Stimulated activated CD4-positive, alpha-beta T cell treated with anti-CD3 and anti-CD28 coated beads, TNF-alpha, amount 100 ng/mL, for 24 hours (primary cell): ENCODE measurements around the gene COPZ1.

Experiments used
- DNase-seq, 3 experiments: peaks; one replicate each; pipeline ENCODE4 v3.0.0-alpha.2; 2020; ENCODE audit warnings: low read depth in 3 of 3

The COPZ1 gene

DNA sequence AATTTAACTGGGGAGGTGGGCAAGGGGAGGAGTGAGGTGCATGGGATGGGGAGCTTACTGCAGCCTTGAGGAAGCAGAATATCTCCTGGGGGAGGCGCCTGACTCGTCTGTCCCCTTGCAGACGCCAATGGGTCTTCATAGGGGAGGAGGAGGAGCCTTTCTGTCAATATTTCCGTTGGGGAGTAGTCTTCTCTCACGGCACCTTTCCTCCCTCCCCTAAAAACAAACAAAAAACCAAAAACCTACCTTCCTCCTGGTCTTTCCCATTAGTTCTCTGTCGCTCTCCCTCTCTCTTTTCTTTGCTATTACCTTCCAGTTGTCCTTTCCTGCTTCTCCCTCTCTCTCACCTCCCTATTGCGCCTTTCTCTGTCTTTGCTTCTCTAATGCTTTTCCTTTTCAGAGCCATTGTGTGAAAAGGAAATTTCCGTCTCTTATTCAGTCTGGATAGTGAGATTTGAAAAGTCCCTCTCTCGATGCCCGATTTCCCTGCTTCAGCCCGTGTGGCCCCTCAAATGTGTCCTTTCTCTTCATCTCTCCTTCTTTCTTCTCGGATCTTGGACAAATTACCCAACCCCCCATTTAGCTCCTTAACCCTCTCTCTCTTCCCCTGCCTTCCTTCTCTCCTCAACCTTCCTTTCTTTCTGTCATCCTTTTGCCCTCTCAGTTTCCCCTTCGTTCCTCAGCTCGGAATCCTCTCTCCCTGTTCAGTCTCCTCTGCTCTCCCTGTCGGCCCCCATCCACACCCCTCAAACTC, 33.4 kb downstream of the COPZ1 start:
- peak in 1 of 3 experiments; percentile 43 for DNase-seq

GRCh38 chr12:54358945-54359761, 34.2 kb downstream of the COPZ1 start:
- peak; percentile 86 to 89 (median 88) for DNase-seq

DNA sequence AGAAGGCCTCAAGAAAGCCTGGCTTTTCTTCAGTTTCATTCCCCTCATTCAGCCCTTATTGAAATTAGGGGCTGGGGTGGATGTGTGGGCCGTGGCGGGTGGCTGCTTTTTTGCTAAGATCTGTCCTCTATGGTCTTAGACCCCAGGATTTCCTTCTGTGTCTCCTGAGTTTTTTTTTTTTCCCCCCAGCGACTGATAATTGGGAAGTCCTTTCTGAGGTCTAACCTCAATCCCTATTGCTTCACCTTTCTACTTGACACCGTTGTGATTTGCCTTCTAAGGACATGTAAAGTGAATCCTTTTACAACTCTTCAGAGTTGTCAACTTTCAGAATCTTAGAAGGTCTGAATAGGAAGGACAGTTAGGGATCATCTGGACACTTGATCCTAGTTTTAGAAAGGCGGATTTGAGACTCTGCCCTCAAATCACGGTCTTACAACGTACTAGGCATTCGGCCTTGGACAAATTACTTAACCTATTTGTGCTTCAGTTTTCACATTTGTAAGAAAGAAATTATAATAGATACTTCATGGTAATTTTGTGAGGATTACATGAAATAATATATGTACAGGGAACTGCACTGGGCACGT, 34.9 kb downstream of the COPZ1 start:
- no peak for DNase-seq

DNA sequence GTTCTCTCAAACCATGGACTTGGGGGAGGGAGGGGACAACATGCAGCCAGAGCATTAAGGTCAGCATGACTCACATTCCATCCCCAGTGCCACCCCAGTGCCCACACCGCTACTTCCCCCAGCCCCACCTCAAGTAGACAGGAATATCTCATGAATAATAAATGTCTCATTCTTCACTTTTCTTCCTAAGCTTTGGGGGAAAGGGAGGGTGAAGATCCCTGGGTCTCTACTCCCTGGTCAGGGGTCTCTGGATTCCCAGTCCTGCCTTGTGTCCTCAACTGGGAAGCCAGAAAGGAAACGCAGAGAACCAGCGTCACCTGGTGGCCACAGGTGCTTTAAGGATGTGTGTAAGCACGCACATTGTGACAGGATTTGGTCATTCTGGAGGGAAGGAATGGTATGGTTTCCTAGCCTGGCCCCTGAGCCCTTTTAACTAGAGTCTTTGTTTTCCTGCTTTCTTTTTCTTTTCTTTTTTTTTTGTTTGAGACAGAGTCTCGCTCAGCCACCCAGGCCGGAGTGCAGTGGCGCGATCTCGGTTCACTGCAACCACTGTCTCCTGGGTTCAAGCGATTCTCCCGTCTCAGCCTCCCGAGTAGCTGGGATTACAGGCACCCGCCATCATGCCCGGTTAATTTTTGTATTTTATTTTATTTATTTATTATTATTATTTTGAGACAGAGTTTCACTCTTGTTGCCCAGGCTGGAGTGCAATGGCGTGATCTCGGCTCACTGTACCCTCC, 36.0 kb downstream of the COPZ1 start:
- DNase-seq: peak; percentile 28 to 58 (median 34)

DNA sequence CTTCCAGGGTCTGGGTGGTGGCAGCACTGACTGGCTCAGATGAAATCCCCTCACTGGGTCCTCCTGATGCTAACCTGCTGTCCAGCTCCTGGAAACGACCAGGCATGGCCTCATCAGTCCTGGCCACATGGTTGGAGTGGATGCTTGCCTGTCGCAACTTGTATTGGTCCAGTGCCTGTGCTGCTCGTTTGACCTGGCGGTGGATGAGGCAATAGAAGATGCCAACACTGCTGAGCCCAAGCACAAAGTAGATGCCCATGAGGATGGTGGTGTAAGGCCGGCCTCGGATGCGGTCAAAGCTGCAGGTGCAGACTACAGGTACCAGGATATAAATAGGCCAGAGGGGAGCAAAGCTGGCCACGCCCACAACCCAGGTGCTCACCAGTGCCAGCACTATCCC, 38.1 kb downstream of the COPZ1 start:
- no peak for DNase-seq

DNA sequence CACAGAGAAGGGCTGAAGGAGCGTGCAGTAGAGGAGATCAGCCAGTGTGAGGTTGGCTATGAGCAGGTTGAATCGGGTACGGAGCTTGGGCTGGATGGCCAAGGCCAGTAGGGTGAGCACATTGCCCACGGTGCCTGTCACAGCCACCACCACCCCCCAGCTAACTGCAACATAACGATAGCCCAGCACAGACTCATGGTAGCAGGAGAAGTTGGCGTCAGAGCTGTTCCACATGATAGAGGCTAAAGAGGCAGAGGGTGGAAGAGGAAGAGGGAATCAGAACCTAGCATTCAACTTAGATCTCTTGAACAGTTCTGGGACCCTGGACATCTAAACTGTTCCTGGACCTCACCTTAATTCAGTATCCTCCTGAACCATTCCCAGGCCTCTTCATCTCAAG, 38.7 kb downstream of the COPZ1 start:
- DNase-seq: no peak

- no peak for DNase-seq
These were observed 39.5 kb downstream of the COPZ1 start, which contains the start of gene GPR84 for GRCh38 chr12:54364413-54364812. GPR84 (minus strand) TSS chr12:54364486; CDS start chr12:54363851, 635 bp downstream.

DNA sequence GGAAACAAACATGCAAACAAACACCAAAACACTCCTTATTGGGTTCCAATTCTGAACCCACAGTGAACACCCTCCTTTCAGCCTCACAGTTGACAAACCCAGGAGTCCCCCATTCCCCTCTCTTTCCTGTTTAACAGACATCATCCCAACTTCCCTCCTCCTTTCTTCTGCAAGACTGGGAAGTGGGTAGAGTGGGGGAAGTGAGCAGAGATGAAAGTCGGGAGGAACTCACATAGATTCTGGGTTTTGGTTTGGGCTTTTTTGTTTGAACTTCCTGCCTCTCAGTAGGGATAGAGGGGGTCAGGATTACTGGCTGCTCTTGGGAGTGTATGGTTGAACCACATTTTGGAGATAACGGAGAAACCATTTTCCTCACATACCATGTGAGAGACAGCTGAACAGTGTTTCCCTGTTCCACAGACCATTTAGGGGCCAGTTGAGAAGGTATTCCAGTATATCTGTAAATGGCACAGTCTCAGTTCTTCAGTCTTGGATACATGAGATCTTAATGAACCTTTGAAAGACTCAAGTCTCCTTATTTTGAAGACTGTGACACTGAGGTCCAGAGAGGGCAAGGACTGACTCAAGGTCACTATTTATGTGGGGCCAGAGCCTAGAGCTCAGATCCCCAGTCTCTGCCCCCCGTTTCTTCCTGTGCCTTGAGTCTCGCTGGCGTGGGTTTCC, 43.2 kb downstream of the COPZ1 start:
- no peak for DNase-seq

DNA sequence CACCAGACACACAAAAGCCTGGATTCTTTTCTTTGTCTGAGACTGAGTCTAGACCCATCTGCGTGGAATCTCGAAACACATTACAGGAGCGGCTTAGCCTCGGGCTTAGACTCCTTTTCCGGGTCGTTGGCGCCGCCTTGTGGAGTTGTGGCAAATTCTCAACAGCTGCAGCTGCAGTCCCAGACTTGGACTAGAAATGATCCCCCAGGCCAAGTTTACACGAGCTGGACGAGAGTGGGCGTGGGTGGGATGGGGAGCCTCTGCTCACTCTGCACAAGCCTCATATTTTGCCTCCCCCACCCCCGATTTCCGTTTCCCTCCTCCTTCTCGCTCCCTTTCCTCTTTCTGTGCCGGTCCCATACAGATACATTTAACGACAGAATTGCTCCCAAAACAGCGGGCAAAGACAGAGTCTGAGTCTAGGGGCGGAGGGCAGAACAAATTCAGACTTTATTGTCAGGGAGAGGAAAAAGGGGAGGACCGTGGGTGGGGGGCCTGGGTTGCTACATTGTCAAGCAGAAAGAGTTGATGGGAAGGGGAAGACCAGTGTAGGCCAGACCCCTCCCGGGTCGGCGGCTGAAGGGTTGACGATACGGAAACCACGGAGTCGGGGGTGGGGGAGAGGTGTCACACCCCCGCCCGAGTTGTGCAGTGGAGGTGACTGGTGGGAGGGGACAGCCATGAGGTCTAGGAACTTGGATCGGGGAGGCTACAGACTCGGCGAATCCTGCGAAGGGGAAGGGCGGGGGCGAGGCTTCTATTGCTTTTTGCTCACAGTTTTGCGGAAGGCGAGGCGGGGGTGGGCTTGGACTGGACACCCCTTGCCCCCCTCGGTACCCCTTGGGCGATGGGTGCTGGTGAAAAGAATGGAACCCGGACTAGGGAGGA, 44.0 kb downstream of the COPZ1 start:
- DNase-seq: peak; percentile 78 to 91 (median 87)

DNA sequence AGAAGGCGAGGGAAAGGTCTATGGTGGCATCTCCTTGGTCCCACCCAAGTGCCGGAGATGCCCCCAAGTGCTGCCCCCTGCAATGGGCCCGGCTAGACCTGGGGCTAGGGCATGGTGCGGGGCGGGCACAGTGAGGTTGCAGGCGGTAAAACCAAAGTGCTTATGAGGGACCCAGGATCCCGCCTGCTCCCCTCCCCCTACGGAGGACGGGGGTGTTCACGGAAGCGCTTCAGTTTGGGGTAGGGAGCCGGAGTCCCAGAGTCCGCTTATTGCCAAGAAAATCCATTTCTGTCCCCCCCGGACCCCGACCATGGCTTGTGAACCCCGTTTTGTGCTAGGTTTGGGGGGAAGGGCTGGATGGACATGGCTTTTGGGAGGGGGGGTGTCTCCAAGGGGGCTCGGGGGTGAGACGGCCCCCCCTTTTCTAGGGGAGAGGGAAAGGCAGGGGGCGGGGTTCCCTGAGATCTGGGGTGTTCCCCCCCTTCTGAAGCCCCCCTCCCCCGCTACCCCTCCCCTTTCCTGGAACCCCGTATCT, 44.7 kb downstream of the COPZ1 start:
- no peak for DNase-seq

- DNase-seq: no peak
These were observed 45.3 kb downstream of the COPZ1 start for GRCh38 chr12:54370171-54370730.

DNA sequence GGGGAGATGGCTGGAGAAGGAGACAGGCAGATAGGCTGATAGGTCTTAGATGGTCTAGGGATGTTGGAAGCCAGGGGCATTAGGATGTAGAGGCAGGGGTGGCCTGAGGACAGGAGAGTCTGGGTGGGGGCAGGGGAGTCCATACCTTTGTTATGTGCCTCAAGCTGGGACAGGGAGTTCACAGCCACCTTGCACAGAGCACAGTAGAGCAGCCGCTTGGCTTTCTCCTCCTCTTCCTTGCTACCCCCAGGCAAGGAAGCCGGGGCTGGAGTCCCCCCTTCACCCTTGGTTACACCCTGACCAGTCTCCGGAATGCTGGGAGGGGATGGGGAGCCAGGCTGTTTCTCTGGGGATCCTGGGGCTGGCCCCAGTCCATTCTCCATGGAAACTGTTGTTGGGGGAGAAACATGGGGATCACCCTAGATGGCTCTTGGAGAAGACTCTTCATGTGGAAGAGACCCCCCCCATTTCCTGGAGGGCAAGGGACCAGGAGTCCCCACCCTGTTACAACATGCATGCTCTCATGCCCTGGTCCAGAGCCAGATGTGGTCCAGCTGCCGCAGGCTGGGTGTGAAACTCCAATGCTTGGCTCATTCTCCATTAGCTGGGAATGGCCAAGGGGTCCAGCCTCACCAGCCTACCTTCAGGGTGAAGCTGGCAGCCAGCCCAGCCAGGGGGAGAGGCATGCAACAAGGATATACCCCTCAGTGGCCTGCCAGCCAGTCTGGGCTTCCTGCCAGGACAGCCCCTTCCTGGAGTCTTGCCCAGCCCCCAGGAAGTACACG, 46.6 kb downstream of the COPZ1 start:
- no peak for DNase-seq

DNA sequence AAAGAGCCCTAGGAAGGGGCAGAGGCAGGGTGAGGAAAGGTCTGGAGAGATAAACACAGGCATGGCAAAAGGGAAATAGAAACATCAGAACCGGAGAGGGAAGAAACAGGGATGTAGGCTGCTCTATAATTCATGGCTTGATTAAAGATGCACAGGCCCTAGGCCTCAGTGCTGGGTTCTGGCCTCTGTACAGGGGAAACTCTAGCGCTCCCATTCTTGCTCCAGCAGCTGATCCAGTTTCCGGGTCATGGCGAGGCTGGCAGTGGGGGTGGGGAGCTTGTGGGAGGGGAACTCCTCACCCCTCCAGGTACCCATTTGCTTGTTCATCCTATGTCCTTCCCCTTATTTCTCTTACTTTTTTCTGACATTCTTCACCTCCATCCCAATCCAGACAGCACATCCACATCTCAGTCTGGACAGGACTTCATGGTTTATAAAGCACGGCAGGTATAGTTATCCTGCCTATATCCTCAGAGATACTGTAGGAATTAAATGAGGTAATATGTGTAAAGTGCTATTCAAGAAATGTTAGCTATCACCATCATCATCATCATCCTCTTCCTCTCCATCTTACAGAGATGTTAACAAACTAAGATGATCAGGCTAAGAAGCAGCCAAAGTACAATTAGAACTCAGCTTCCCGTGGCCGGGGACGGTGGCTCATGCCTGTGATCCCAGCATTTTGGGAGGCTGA, 47.3 kb downstream of the COPZ1 start:
- no peak for DNase-seq

GRCh38 chr12:54373649-54374561, 49.0 kb downstream of the COPZ1 start:
- no peak for DNase-seq

GRCh38 chr12:54374562-54375258, 49.8 kb downstream of the COPZ1 start:
- no peak for DNase-seq

GRCh38 chr12:54375259-54375579, 50.3 kb downstream of the COPZ1 start:
- DNase-seq: no peak

DNA sequence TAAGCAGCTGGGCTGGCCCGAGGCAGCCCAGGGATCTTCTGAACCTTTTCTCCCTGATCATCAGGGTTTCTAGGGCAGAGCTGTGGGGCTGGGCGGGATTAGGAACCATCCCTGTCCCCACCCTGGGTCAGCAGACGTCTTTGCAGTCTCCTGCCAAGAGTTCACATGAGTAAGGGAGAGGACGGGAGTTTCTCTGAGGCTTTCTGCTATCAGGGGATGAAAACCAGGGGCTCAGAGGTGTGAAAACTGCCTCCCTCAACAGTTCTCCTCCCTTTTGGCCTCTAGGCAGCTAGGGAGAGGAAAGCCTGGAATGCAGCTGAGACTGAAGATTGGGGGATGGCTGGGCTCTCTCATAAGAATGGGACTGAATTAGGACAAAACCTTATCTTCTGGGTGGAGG, 51.7 kb downstream of the COPZ1 start:
- no peak for DNase-seq
